B cell (primary cell): ENCODE data around the gene ABCD1.

Source experiments
- EZH2 ChIP-seq: IDR thresholded peaks from 2 replicates; pipeline ENCODE4 v1.6.1; 2012; ENCODE audit warnings: borderline replicate concordance, low read depth, mild to moderate bottlenecking, moderate library complexity, low read length; ENCODE audit not compliant: insufficient read depth, poor library complexity, severe bottlenecking
- TF ChIP-seq, protein P1 (sequence below): fragments of 200-600 bp; IDR thresholded peaks from one replicate; pipeline ENCODE4 v1.8.0; 2022; ENCODE audit warnings: antibody characterized with exemption, mild to moderate bottlenecking

DNA sequence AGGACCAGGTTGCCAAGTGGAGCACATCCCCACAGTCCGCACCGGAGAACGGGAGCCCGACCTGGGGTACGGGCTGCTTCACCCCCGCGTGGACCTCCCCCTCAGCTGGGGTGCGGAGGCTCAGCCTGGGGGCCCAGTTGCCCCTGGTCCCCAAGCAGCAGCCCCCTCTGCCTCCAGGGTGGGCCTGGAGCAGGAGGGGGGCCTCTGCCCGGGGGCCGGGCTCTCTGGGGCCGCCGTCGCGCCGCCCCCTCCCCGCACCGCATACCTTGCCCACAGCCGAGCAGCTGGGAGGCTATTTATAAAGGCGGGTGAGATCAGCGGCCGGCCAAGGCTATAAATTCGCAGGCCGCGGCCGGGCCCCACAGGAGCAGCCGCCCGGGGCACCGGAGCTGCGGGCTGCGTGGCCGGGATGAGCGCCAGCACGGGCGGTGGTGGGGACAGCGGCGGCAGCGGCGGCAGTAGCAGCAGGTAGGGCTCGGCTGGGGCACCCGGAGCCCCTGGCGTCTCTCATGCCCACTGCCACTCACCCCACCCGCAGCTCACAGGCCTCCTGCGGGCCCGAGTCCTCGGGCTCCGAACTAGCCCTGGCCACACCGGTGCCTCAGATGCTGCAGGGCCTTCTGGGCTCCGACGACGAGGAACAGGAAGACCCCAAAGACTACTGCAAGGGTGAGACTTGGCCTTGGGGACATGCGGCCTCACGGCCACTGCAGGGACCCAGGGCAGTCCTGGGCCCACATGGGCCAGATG is 56.2 kb downstream of the ABCD1 start, which contains the start of gene SRPK3:
- TF ChIP-seq, protein P1, sequence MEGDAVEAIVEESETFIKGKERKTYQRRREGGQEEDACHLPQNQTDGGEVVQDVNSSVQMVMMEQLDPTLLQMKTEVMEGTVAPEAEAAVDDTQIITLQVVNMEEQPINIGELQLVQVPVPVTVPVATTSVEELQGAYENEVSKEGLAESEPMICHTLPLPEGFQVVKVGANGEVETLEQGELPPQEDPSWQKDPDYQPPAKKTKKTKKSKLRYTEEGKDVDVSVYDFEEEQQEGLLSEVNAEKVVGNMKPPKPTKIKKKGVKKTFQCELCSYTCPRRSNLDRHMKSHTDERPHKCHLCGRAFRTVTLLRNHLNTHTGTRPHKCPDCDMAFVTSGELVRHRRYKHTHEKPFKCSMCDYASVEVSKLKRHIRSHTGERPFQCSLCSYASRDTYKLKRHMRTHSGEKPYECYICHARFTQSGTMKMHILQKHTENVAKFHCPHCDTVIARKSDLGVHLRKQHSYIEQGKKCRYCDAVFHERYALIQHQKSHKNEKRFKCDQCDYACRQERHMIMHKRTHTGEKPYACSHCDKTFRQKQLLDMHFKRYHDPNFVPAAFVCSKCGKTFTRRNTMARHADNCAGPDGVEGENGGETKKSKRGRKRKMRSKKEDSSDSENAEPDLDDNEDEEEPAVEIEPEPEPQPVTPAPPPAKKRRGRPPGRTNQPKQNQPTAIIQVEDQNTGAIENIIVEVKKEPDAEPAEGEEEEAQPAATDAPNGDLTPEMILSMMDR = no peak
- TF ChIP-seq EZH2 = no peak
